HL-60 (cell line): ENCODE measurements around the gene PTPRQ.

ENCODE experiments used
- DNase-seq, 2 experiments: peaks; one replicate each; pipeline ENCODE4 v3.0.0-alpha.2; 2010 to 2020; ENCODE audit warnings: low read depth in 1 of 2, low spot score in 1 of 2
- H3K27ac ChIP-seq: fragments of 250-450 bp; sonication (Bioruptor Pico); replicated peaks from 2 replicates; pipeline ENCODE4 v1.5.1; 2020; ENCODE audit warnings: mild to moderate bottlenecking, moderate library complexity
- H3K27me3 ChIP-seq: fragments of 250-450 bp; sonication (Bioruptor Pico); 2 replicates; pipeline ENCODE4 v1.5.1; 2021; ENCODE audit warnings: mild to moderate bottlenecking, moderate library complexity; ENCODE audit not compliant: insufficient read depth, poor library complexity, severe bottlenecking
- H3K4me3 ChIP-seq: replicated peaks from 2 replicates; pipeline ENCODE4 v1.5.1; 2011; ENCODE audit warnings: mild to moderate bottlenecking, control low read depth, low read length; ENCODE audit not compliant: insufficient read depth
- CTCF ChIP-seq: IDR thresholded peaks from one replicate; pipeline ENCODE4 v1.5.1; 2011; ENCODE audit warnings: low read length, control low read depth, inconsistent platforms; ENCODE audit not compliant: insufficient read depth
- GABPA ChIP-seq: IDR thresholded peaks from 2 replicates; pipeline ENCODE4 v1.6.1; 2012; ENCODE audit warnings: low read depth
- POLR2AphosphoS5 ChIP-seq: IDR thresholded peaks from 2 replicates; pipeline ENCODE4 v1.6.1; 2012; ENCODE audit warnings: low read depth
- REST ChIP-seq: IDR thresholded peaks from 2 replicates; pipeline ENCODE4 v1.6.1; 2012; ENCODE audit warnings: low read depth; ENCODE audit not compliant: insufficient replicate concordance
- SPI1 ChIP-seq: IDR thresholded peaks from 2 replicates; pipeline ENCODE4 v1.6.1; 2012; ENCODE audit warnings: low read depth, mild to moderate bottlenecking, borderline replicate concordance
- long read RNA-seq: library from polyadenylated mRNA; unstranded; transcript quantifications from one replicate; pipeline ENCODE4 v2.0.0, GENCODE V29; 2020

The PTPRQ gene
- long read RNA-seq = 0 reads

- no peak within 1 kb of the TSS for H3K27ac ChIP-seq
- no peak within 1 kb of the TSS for H3K4me3 ChIP-seq
- DNase-seq = no peak
- TF ChIP-seq POLR2AphosphoS5 (no peak), CTCF (no peak), GABPA (no peak), REST (no peak), SPI1 (no peak)
- H3K27me3 ChIP-seq = no peaks in the 10 kb centered on the region
Measured at GRCh38 chr12:80443974-80444666, at the start of gene PTPRQ. PTPRQ (plus strand) TSS chr12:80444235; CDS start chr12:80444346, 111 bp downstream.

- no peak for TF ChIP-seq GABPA
- TF ChIP-seq CTCF = no peak
- TF ChIP-seq POLR2AphosphoS5 = no peak
- no peak for DNase-seq
- Histone ChIP-seq H3K4me3 (no peak overlapping the region), H3K27ac (no peak overlapping the region), H3K27me3 (no peaks in the 10 kb centered on the region)
Measured at GRCh38 chr12:80400571-80400991, 43.5 kb upstream of the PTPRQ start.

- Histone ChIP-seq H3K27ac (no peak overlapping the region), H3K4me3 (no peak overlapping the region), H3K27me3 (no peaks in the 10 kb centered on the region)
- TF ChIP-seq CTCF (no peak), POLR2AphosphoS5 (no peak), SPI1 (no peak), GABPA (no peak), REST (no peak)
- DNase-seq = no peak
Measured at GRCh38 chr12:80401191-80401590, 42.8 kb upstream of the PTPRQ start.

GRCh38 chr12:80404629-80405028 lies 39.4 kb upstream of the PTPRQ start:
- H3K27me3 ChIP-seq = no peaks in the 10 kb centered on the region
- no peak overlapping the region for H3K4me3 ChIP-seq
- H3K27ac ChIP-seq = no peak overlapping the region
- no peak for DNase-seq
- TF ChIP-seq SPI1 = no peak
